ENCODE results near the gene DNER.
"Not testable (repeated sequence)": the region's sequence is repeated elsewhere in the genome, so short reads cannot be mapped to it uniquely, and the experiment has no call there.

DNER gene

GRCh38 chr2:229344151-229344551 is 370.2 kb downstream of the DNER start:
- TF ChIP-seq CTCF (conservative IDR thresholded peaks at IDR 0.05; ENCODE audit: low read depth, low read length), result no peak
- H3K4me3 ChIP-seq (ENCODE audit: low read depth, low read length), result no peak overlapping the region
- peak; percentile 78 for DNase-seq (ENCODE audit: low read depth)

- no peak for TF ChIP-seq CTCF (conservative IDR thresholded peaks at IDR 0.05; ENCODE audit: low read depth, low read length)
- H3K4me3 ChIP-seq (ENCODE audit: low read depth, low read length), result no peak overlapping the region
- DNase-seq (ENCODE audit: low read depth), result no peak
These were observed 370.7 kb downstream of the DNER start for GRCh38 chr2:229343661-229344060.

- peak; percentile 90 for TF ChIP-seq CTCF (conservative IDR thresholded peaks at IDR 0.05; ENCODE audit: low read depth, low read length)
- no peak overlapping the region for H3K4me3 ChIP-seq (ENCODE audit: low read depth, low read length)
- peak; percentile 70 for DNase-seq (ENCODE audit: low read depth)
These were observed 372.0 kb downstream of the DNER start for GRCh38 chr2:229342376-229342775.

GRCh38 chr2:229340086-229340760 is 374.1 kb downstream of the DNER start:
- TF ChIP-seq CTCF (conservative IDR thresholded peaks at IDR 0.05; ENCODE audit: low read depth, low read length), result no peak
- peak; percentile 73 for DNase-seq (ENCODE audit: low read depth)
- no peak overlapping the region for H3K4me3 ChIP-seq (ENCODE audit: low read depth, low read length)

GRCh38 chr2:229339618-229340017 is 374.7 kb downstream of the DNER start:
- H3K4me3 ChIP-seq (ENCODE audit: low read depth, low read length), result no peak overlapping the region
- TF ChIP-seq CTCF (conservative IDR thresholded peaks at IDR 0.05; ENCODE audit: low read depth, low read length), result no peak

GRCh38 chr2:229339171-229339570 is 375.2 kb downstream of the DNER start:
- not testable (repeated sequence) for H3K4me3 ChIP-seq (ENCODE audit: low read depth, low read length); DNase-seq (ENCODE audit: low read depth)

More at GRCh38 chr2:229339618-229340017, 374.7 kb downstream of the DNER start:
- peak; percentile 60 for DNase-seq (ENCODE audit: low read depth)

- DNase-seq (ENCODE audit: low read depth), result no peak
- H3K4me3 ChIP-seq (ENCODE audit: low read depth, low read length), result no peak overlapping the region
- no peak for TF ChIP-seq CTCF (conservative IDR thresholded peaks at IDR 0.05; ENCODE audit: low read depth, low read length)
These were observed 378.4 kb downstream of the DNER start for GRCh38 chr2:229335877-229336346.

Data from choroid plexus epithelial cell (primary cell).